Measurements from ENCODE around the gene ZDHHC8. TPM values are rescaled to one million over a fixed set of nuclear protein-coding genes. Genes with fewer than 3 reads are reported as not detected.
A peak's percentile ranks its signal among the peaks of the same experiment; 100 is the strongest.

The ZDHHC8 gene
- polyA plus RNA-seq (ENCODE audit: low read depth in 6 of 6), result 1 to 10 TPM in 5 of 6 donors, under 1 TPM in 1; 0.56 to 4.4 (median 2.5) TPM

- peak; percentile 72 to 74 for ATAC-seq (ENCODE audit: low read depth in 2 of 2)
- Mint-ChIP-seq H3K36me3 (no peaks in the 10 kb centered on the region), H3K4me1 (peaks cover 7 to 37% (median 35%) of the 10 kb centered on the region in 3 donors), H3K27me3 (no peaks in the 10 kb centered on the region), H3K4me3 (peak within 1 kb of the TSS; percentile 72 to 92 (median 76)), H3K9me3 (no peaks in the 10 kb centered on the region), H3K27ac (peak within 1 kb of the TSS in 2 of 6 donors; percentile 24 to 90)
- peak; percentile 35 for DNase-seq
Observed at GRCh38 chr22:20131597-20131858, at the start of gene ZDHHC8. Gene ZDHHC8 (plus strand): TSS chr22:20131804. CDS start chr22:20131948, 144 bp downstream.

- Mint-ChIP-seq H3K4me3 (peak overlapping the region in 5 of 8 donors; percentile 10 to 95 (median 51)), H3K9me3 (no peaks in the 10 kb centered on the region), H3K36me3 (peaks cover 6 to 22% of the 10 kb centered on the region in 2 donors), H3K27me3 (no peaks in the 10 kb centered on the region), H3K4me1 (peaks cover 25 to 40% (median 36%) of the 10 kb centered on the region in 3 donors), H3K27ac (peak overlapping the region in 2 of 6 donors; percentile 21 to 29)
- no peak for ATAC-seq (ENCODE audit: low read depth in 2 of 2)
- no peak for DNase-seq
Observed at GRCh38 chr22:20083157-20083890, 48.3 kb upstream of the ZDHHC8 start.

GRCh38 chr22:20083891-20084546 lies 47.6 kb upstream of the ZDHHC8 start:
- Mint-ChIP-seq H3K36me3 (peaks cover 6 to 22% of the 10 kb centered on the region in 2 donors), H3K27ac (peak overlapping the region in 1 of 6 donors; percentile 85), H3K27me3 (no peaks in the 10 kb centered on the region), H3K4me1 (peaks cover 25 to 40% (median 36%) of the 10 kb centered on the region in 3 donors), H3K4me3 (peak overlapping the region in 2 of 8 donors; percentile 82 to 95), H3K9me3 (no peaks in the 10 kb centered on the region)
- no peak for ATAC-seq (ENCODE audit: low read depth in 2 of 2)
- no peak for DNase-seq

- Mint-ChIP-seq H3K27ac (peak overlapping the region in 1 of 6 donors; percentile 85), H3K9me3 (no peaks in the 10 kb centered on the region)
- DNase-seq, result no peak
Observed at GRCh38 chr22:20084547-20085413, 46.8 kb upstream of the ZDHHC8 start.

GRCh38 chr22:20085651-20086050 lies 46.0 kb upstream of the ZDHHC8 start:
- DNase-seq, result no peak
- no peak for ATAC-seq (ENCODE audit: low read depth in 2 of 2)
- no peaks in the 10 kb centered on the region for H3K9me3 Mint-ChIP-seq
- no peaks in the 10 kb centered on the region for H3K27me3 Mint-ChIP-seq
- H3K4me3 Mint-ChIP-seq, result no peak overlapping the region
- H3K36me3 Mint-ChIP-seq, result peaks cover 11 to 31% of the 10 kb centered on the region in 2 donors
- H3K27ac Mint-ChIP-seq, result peak overlapping the region in 1 of 6 donors; percentile 12
- H3K4me1 Mint-ChIP-seq, result peaks cover 25 to 37% (median 35%) of the 10 kb centered on the region in 3 donors

More at GRCh38 chr22:20084547-20085413, 46.8 kb upstream of the ZDHHC8 start:
- no peak for ATAC-seq (ENCODE audit: low read depth in 2 of 2)
- Mint-ChIP-seq H3K4me3 (peak overlapping the region in 1 of 8 donors; percentile 68), H3K4me1 (peaks cover 25 to 38% (median 36%) of the 10 kb centered on the region in 3 donors), H3K27me3 (no peaks in the 10 kb centered on the region), H3K36me3 (peaks cover 6 to 22% of the 10 kb centered on the region in 2 donors)

- Mint-ChIP-seq H3K4me1 (peaks cover 25 to 32% (median 30%) of the 10 kb centered on the region in 3 donors), H3K9me3 (no peaks in the 10 kb centered on the region), H3K4me3 (no peak overlapping the region), H3K27me3 (no peaks in the 10 kb centered on the region), H3K36me3 (peaks cover 14 to 36% of the 10 kb centered on the region in 2 donors), H3K27ac (peak overlapping the region in 2 of 6 donors; percentile 12 to 85)
- DNase-seq, result no peak
- no peak for ATAC-seq (ENCODE audit: low read depth in 2 of 2)
Observed at GRCh38 chr22:20086101-20086599, 45.5 kb upstream of the ZDHHC8 start.

GRCh38 chr22:20086763-20087162 lies 44.8 kb upstream of the ZDHHC8 start:
- Mint-ChIP-seq H3K4me3 (no peak overlapping the region), H3K27ac (no peak overlapping the region), H3K27me3 (no peaks in the 10 kb centered on the region), H3K4me1 (peaks cover 21 to 26% (median 24%) of the 10 kb centered on the region in 3 donors), H3K9me3 (no peaks in the 10 kb centered on the region), H3K36me3 (peaks cover 16 to 40% of the 10 kb centered on the region in 2 donors)
- no peak for ATAC-seq (ENCODE audit: low read depth in 2 of 2)
- no peak for DNase-seq

GRCh38 chr22:20087319-20088262 lies 44.0 kb upstream of the ZDHHC8 start:
- H3K9me3 Mint-ChIP-seq, result no peaks in the 10 kb centered on the region
- H3K27me3 Mint-ChIP-seq, result no peaks in the 10 kb centered on the region
- DNase-seq (no peak), ATAC-seq (ENCODE audit: low read depth in 2 of 2) (no peak)
- peaks cover 16 to 40% of the 10 kb centered on the region in 2 donors for H3K36me3 Mint-ChIP-seq
- H3K4me3 Mint-ChIP-seq, result peak overlapping the region in 1 of 8 donors; percentile 60
- peaks cover 19 to 21% (median 20%) of the 10 kb centered on the region in 3 donors for H3K4me1 Mint-ChIP-seq
- peak overlapping the region in 1 of 6 donors; percentile 75 for H3K27ac Mint-ChIP-seq

- Mint-ChIP-seq H3K27me3 (no peaks in the 10 kb centered on the region), H3K9me3 (no peaks in the 10 kb centered on the region), H3K4me1 (peaks cover 13 to 15% (median 13%) of the 10 kb centered on the region in 3 donors), H3K27ac (no peak overlapping the region), H3K36me3 (peaks cover 16 to 40% of the 10 kb centered on the region in 2 donors), H3K4me3 (no peak overlapping the region)
- DNase-seq (no peak), ATAC-seq (ENCODE audit: low read depth in 2 of 2) (no peak)
Observed at GRCh38 chr22:20088263-20088648, 43.3 kb upstream of the ZDHHC8 start.

- DNase-seq, result no peak
- Mint-ChIP-seq H3K4me1 (peaks cover 3 to 9% (median 5%) of the 10 kb centered on the region in 3 donors), H3K9me3 (no peaks in the 10 kb centered on the region), H3K36me3 (peaks cover 16 to 47% of the 10 kb centered on the region in 2 donors), H3K27me3 (no peaks in the 10 kb centered on the region), H3K4me3 (no peak overlapping the region), H3K27ac (no peak overlapping the region)
- no peak for ATAC-seq (ENCODE audit: low read depth in 2 of 2)
Observed at GRCh38 chr22:20089226-20089976, 42.2 kb upstream of the ZDHHC8 start.

- Mint-ChIP-seq H3K4me1 (peaks cover 0 to 8% (median 0%) of the 10 kb centered on the region in 3 donors), H3K27ac (peak overlapping the region in 1 of 6 donors; percentile 94), H3K36me3 (peaks cover 18 to 47% of the 10 kb centered on the region in 2 donors), H3K27me3 (no peaks in the 10 kb centered on the region), H3K4me3 (no peak overlapping the region), H3K9me3 (no peaks in the 10 kb centered on the region)
- DNase-seq (no peak), ATAC-seq (ENCODE audit: low read depth in 2 of 2) (no peak)
Observed at GRCh38 chr22:20089977-20090729, 41.5 kb upstream of the ZDHHC8 start.
